Activated CD8-positive, alpha-beta memory T cell treated with anti-CD3 and anti-CD28 coated beads, Interleukin-2, amount 50 U/mL, for 1 hour (primary cell): ENCODE results near the gene DNAJA2.

Source experiments
- DNase-seq: peaks from one replicate; pipeline ENCODE4 v3.0.0-alpha.2; 2020; ENCODE audit errors: extremely low read depth

Gene DNAJA2

DNA sequence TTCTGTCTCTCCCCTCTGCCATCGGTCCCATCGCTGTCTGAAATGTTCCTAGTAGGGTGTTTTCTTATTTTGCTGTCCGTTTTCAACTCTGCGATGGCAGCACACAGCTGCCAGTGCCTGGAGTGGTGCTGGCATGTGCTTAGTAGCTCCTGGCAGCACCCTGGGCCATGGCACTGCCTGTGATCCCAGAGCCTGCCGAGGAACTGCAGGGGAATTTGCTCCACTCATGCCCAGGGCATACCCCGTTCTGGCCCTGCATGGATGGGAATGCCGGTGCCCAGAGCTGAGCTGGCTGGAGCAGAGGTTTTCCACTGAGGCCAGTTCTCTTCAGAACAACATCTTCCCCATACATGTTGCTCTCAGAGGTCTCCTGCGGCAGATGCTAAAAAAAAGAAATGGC, 46.2 kb downstream of the DNAJA2 start:
- no peak for DNase-seq

DNA sequence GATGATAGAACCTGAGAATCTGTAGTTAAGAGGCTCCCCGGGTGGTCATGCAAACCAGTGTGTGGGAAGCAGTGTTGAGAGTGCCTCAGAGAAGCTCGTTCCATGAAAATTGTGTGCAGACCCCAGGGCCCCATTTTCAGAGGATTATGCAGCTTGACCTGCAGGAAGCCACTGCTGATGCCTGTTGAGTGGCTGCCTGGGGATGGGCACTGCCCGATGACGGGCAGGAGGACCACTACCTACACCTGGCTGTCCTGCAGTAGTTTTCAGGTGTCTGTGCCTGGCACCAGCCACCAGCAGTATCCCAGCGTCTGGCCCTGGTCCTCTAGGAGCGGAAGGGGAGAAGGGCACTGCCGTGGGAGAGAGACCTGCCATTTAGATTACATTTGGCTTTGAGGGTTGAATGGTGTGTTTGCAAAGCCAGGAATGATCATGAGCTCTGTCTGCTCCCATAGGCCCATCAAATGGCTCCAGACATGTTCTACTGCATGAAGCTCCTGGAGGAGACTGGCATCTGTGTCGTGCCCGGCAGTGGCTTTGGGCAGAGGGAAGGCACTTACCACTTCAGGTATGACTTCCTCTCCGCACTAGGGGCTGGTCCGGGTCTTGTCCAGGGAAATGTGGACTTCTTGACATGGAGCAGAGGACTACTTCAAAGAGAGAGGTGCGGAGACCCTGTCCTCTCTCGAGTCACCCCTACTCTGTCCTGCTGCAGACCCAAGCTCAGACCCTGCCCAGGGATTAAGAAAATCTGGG, 46.8 kb downstream of the DNAJA2 start:
- DNase-seq, result no peak

DNA sequence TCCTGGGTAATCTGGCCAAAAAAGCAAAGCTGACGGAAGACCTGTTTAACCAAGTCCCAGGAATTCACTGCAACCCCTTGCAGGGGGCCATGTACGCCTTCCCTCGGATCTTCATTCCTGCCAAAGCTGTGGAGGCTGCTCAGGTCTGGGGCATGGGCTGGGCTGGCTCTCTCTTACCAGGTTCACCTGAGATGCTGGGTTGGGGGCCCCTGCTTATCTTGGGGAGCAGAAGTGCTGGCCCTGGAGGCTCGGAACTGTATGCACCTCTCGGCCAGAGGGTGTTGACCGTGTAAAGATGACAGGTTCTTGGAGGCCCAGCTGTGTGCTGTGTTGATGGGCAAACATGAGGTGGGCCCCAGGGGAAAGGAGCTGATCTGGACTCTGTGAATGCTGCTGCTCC, 49.1 kb downstream of the DNAJA2 start:
- DNase-seq, result no peak

DNA sequence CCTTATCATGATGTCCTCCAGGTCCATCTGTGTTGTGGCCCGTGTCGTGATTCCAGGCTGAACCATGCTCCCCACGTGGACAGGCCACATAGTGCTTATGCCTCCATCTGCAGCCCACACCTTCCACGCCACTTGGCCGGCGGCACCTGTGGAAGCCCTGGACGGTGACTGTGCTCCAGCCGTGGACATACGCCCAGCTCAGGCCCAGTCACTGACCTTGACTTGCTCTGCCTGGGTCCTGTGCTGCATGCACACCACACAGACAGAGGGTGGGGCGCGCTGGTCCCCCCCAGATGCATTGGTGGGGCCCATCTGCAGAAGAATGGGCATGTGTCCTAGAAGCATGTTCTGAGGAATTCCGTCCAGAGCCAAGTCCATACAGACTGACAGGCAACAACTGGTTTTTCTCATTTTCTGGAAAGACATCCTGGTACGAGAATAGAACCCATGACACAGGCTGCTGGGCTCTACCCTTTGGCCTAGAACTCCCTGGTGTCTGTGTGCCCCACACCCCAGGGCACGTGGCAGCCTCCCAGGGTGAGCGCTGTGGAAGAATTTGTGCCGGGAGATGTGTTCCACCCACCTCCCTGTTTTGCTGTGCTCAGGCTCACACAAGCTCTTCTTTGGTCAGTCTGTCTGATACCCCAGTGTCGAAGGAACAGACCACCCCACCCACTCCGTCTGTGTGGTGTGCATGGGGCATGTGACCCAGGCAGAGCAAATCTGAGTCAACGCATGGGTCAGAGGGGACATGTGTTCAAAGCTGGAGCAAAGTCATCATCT, 49.8 kb downstream of the DNAJA2 start:
- DNase-seq, result no peak

DNA sequence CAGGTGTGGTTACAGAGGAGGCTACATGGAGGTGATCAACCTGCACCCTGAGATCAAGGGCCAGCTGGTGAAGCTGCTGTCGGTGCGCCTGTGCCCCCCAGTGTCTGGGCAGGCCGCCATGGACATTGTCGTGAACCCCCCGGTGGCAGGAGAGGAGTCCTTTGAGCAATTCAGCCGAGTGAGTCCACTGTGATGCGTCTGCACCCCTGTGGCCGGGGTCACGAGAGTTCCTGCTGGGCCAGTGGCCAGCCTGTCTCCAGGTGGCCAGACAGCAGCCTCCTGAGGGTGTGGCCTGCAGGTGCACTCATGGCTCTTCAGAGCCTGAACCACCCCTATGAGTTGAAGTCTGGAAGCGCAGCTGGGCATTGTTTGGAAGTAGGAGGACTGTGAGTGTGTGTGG, 51.2 kb downstream of the DNAJA2 start:
- no peak for DNase-seq

DNA sequence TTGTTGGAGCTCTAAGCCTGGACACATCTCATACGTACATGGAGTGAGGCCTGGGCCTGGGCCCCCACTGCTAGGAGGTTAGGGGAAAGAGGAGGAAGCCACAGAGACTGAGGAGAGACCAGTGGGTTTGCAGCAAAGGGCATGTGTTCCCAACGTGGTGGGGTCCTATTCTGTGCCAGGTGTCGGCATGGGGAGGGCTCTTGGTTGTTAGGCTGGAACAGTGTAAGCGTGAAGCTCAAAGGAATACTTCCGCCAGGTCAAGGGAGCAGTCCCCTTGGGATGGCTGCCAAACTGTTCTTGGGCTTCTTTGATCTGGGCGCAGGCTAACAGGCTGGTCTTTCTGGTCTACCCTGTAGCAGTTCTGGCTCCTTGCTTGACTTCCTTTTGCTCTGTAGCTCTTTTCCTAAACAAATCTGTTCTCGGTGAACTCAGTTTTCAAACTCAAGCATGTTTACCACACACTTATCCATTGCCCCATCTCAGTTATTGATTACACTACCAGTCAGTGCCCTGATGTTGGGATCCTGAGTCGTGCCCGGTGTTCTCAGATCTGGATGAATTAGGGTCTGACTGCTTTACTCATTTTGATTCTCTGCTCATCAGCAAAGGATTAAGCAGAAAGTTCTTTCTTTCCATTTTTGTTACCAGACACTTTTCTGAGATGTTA, 52.9 kb downstream of the DNAJA2 start:
- DNase-seq, result no peak

DNA sequence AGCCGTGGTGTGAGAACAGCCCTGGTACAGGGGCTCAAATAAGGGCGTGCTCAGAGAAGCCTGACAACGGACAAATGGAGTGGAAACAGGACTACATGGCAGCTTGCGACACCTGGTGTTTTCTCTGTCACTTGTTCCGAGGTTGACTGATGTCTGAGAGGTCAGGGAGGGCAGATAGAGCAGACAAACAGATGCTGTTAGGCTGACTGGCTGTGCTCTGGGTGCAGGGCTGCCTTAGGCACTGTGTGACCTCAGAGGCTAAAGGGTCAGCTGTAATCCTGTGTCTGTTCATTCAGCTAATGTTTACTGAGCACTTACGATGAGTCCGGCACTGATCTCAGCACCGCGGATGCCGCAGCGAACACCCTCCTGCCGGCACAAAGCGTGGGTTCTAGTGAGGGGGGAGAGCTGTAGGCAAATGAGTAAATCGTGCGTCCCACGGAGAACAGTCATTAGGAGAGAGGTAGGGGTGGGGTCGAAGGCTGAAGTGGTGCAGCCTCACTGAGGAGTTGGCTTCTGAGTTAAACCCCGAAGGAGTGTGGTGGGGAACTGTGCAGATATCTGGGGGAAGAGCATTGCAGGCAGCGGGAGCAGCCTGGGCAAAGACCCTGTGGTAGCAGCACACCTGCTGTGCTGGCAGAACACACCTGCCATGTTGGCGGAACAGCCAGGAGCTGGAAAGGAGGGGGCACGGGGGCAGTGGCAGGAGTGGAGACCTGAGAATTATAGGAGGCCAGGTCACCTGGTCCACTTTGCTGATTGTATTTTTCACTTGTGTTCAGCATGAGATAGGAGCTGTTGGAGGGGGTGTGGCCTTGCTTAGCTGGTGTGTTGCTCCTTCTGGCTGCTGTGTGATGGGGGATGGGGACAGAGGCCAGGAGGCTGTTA, 54.3 kb downstream of the DNAJA2 start:
- DNase-seq, result no peak

DNA sequence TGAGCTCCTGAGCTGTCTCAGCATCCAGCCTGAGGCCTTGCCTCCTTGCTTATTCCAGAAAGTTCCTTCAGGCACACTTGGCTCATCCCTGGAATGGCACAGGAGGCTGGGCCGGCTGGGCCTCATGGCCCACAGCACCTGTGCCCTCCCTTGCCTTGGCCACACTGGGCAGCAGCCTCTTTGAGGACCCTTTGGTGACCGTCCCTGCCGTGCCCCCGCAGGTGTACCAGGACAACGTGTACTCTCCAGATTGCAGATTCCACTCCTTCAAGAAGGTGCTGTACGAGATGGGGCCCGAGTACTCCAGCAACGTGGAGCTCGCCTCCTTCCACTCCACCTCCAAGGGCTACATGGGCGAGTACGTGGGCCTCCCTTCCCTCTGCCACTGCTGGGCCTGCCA, 55.1 kb downstream of the DNAJA2 start:
- no peak for DNase-seq

DNA sequence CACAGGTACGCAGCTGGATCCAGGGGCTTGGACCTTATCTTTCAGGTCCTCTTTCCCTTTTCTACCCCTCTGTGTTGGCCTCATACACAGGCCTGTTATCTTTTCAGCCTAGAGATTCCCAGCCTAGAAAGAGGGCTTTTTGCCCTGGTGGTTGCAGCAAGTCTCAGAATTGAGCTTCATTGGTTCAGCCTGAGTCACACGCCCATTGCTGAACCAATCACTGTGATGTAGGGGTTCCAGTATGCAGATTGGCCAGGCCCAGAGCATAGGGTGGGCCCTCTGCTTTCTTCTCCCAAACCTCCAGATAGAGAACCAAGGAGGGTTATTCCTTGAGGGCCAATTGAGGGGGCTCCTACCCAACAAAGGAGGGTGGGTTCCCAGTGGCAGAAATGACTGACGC, 56.5 kb downstream of the DNAJA2 start:
- no peak for DNase-seq

DNA sequence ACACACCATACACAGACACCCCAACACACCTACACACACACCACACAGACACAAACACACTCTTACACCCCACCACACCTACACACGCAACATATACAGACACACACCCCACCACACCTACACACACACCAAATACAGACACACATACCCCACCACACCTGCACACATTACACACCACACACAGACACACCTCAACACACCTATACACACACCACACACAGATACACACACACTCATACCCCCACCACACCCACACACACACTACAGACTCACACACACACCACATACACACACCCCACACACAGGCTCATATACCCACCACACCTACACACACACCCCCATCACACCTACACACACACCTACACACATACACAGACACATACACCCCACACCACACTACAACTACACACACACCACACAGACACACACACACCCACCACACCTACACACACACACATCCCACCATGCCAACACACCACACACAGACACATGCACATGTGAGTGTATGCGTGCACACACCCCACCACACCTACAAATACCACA, 57.9 kb downstream of the DNAJA2 start:
- DNase-seq, result no peak

DNA sequence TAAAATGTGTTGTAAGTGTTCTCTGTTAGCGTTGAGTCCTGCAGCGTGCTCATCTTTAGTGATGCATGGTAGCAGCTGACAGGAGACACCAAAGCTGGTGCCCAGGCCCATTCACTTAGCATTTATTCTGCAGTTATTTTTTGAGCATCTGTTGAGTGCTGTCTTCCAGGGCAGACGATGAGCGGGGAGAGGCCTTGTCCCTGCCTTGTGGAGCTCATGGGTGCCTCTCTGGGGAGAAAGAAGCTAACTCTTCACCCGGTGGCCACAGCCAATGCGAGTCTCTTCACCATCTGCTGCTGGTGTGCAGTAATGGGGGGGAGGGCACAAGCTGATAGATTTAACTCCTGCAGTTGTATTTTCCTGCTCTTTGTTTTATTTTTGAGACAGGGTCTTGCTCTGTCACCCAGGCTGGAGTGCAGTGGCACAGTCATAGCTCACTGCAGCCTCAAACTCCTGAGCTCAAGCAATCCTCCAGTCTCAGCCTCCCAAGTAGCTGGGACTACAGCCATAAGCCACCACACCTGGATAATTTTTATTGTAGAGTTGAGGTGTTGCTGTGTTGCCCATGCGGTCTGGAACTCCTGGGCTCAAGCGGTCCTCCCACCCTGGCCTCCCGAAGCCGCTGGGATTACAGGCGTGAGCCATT, 58.8 kb downstream of the DNAJA2 start:
- no peak for DNase-seq

DNA sequence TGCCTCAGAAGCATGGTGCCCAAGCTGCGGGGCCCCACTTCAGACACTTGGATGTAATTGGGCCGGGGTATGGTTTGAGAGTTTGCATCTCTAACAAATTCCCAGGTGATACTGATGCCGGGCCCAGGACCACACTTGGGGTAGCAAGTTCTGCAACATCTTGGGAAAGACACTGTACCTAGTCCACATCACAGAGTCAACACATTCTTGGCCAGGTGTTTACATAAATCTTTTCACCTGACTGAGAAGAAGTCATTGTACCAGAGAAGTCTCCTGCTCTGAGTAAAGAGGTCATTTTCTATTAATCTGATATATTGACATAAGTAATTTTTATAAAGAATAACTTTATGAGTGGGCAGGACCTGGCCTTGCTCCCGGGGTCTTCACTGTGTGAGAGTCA, 61.8 kb downstream of the DNAJA2 start:
- DNase-seq, result no peak

DNA sequence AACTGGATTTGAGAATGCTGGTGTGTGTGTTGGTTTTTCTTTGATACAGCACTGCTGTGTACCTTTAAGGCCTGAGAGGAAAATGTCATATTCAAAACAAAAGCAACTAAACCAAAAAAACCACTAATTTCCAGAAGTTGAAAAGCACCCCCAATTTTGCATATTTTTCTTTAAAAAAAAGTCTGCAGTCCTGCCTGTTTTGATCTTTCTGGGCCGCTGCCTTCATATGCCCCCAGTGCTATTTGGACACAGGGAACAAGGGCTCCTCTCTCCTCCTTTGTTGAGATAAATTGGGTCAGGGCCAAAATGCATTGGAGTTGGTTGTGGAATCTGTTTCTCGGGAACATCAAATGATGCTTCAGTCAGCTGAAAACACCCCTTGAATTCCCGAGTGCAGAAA, 62.4 kb downstream of the DNAJA2 start:
- no peak for DNase-seq

DNA sequence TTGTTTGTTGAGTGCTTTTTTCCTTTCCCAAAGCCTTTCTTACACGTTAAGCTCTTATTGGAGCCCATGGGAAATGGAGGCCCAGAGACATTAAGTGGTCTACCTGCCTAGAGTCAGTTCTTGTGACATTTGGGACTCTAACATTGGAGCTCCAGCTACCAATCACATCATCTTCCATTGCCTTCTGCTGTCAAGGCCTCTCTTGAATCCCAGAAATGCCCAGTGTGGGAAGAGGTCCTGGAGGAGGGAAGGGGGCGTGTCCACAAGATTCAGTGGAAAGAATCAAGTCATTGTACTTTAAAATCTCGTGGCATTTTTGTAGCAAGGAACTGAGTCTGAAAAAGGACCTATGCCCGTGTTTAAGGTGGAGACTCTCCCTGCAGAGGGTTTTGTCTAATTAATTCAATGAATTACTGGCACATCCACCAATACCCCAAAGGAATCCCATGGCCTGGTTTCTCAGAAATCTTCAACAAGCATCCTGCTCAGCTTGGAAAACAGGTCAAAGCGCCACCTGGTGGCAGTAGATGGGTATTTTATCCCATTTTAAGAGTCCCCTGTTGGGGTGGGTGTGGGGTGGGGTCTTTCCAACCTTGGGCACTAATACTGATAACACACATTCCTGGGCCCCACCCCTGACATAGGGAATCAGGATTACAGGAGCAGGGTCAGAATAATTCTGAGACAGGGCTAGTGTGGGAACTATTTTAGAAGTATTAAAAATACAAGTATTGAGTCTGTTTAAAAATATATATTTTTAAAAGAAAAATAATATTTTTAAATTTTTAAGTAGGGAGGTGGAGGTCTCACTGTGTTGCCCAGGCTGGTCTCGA, 64.7 kb downstream of the DNAJA2 start:
- no peak for DNase-seq

DNA sequence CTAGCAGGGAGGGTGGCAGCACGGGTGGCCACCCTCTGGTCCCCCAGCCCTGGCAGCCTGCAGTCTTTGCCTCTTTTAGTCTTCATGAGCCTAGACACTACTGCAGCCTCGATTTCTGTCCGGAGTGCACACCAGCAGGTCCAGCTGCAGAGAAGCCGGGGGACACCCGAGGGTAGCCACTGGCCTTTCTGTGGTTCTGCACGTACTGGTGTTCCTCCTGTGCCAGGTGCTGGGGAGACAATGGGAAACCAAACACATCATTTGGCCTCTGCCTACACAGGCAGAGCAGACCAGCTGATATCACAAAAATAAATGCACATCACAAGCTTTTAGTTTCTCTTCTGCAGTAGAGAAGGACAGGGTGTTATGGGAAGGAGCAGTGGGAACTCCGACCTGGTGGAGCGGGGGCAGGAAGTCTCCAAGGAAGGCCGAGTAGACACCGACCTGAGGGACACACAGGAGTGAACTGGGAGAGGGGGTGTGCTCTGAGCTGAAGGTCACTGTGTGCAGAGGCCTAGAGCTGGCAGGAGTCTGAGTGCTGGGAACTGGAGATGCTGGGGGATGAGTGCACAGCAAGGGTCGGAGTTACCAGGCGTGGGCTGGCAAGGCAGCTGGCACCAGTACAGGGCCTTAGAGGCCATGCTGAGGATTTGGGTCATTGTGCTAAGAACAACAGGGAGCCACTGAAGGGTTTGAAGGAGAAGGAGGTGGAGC, 66.3 kb downstream of the DNAJA2 start:
- DNase-seq, result no peak

DNA sequence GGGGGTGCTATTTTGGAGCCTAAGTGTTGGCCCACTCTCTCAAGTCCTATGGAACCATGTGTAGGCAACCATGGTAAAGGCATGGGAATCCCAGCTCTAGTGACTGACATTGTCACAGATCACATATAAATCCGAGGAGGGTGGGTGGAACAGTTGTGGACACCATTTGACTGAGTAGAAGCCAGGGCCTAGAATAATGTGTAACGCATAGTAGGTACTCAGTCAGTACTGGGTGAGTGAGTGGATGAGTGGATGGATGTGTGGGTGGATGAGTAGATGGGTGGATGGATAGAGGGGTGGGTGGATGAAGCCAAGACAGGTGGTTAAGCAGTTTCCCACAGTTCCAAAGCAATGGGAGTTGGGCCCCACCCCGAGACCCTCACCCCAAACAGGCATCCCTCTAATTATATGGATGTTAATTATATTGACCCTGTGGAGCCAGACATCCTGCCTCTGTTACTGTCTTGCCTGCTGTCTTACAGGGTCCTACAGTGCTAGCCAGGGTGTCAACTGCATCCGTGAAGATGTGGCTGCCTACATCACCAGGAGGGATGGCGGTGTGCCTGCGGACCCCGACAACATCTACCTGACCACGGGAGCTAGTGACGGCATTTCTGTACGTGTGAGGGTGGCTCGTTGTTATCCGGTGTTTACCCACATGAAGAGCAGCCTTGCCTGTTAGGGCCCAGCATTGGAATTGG, 67.0 kb downstream of the DNAJA2 start:
- DNase-seq, result no peak
